ENCODE data around the gene MIB2.

- TF ChIP-seq, protein P1, sequence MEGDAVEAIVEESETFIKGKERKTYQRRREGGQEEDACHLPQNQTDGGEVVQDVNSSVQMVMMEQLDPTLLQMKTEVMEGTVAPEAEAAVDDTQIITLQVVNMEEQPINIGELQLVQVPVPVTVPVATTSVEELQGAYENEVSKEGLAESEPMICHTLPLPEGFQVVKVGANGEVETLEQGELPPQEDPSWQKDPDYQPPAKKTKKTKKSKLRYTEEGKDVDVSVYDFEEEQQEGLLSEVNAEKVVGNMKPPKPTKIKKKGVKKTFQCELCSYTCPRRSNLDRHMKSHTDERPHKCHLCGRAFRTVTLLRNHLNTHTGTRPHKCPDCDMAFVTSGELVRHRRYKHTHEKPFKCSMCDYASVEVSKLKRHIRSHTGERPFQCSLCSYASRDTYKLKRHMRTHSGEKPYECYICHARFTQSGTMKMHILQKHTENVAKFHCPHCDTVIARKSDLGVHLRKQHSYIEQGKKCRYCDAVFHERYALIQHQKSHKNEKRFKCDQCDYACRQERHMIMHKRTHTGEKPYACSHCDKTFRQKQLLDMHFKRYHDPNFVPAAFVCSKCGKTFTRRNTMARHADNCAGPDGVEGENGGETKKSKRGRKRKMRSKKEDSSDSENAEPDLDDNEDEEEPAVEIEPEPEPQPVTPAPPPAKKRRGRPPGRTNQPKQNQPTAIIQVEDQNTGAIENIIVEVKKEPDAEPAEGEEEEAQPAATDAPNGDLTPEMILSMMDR (IDR thresholded peaks at IDR 0.05), result no peak
- no peak for TF ChIP-seq POLR2AphosphoS5 (IDR thresholded peaks at IDR 0.05)
These were observed 20.6 kb upstream of the MIB2 start for GRCh38 chr1:1594602-1595260.

Data from stomach (tissue), 4 donors.